Tibial nerve (tissue), 4 donors: ENCODE measurements around the gene NRSN2.

Experiments used
- CTCF ChIP-seq, 5 experiments: fragments of 200-600 bp in 3 of 5; fragments of 450-650 bp in 2 of 5; sonication (generic) in 3 of 5; IDR thresholded peaks; one replicate each; pipeline ENCODE4 v1.5.1; 2016 to 2019; ENCODE audit warnings: antibody characterized with exemption in 5 of 5, mild to moderate bottlenecking in 3 of 5, moderate library complexity in 2 of 5
- EP300 ChIP-seq, 2 donors: sonication (generic); formaldehyde crosslinking; IDR thresholded peaks; one replicate each; pipeline ENCODE4 v1.6.1; 2017; ENCODE audit warnings: antibody characterized with exemption in 2 of 2, mild to moderate bottlenecking in 1 of 2

DNA sequence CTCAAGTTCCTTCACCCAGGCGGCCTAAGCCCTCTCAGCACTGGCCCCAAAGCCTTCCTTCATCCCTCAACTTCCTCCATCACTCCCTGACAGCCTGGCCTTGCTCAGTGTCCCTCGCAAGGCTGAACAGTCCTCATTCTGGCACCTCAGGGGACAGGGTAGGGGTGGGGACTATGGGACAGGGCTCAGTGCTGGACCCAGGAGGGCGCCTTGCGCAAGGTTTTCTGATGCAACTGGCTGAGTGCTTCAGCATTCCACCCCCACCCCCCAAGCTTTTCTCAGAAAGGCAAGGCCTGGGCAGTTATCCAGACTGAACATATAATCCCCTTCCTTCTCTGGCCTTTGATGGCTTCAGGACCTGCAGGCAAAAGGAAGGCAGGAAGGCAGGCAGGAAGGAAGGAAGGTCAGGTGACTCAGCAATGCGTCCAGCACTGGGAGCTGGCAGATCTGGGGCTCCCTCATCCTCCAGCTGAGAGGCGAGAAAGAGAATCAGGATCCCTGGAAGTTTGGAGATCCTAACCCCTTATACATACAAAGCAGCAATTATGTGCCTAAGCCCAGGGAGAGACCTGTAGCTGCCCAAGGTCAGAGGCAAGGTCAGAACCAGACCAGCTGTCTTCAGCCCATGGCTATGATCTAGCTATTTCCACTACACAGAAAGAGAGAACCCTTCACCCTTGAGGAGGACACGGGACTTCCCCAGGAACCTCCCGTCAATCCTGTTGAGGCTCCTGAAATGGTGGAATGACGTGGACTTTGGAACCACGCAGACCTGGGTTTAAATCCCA lies 25.0 kb downstream of the NRSN2 start:
- no peak for TF ChIP-seq CTCF (IDR thresholded peaks at IDR 0.05)
- no peak for TF ChIP-seq EP300 (IDR thresholded peaks at IDR 0.05)
